ENCODE measurements around the gene PROM2. TPM values are rescaled to one million over a fixed set of nuclear protein-coding genes. Genes with fewer than 3 reads are reported as not detected.
"Not testable (repeated sequence)": the region's sequence is repeated elsewhere in the genome, so short reads cannot be mapped to it uniquely, and the experiment has no call there.

Gene PROM2
- total RNA-seq, 1 experiment from 2014 or later = 0.07 TPM

DNA sequence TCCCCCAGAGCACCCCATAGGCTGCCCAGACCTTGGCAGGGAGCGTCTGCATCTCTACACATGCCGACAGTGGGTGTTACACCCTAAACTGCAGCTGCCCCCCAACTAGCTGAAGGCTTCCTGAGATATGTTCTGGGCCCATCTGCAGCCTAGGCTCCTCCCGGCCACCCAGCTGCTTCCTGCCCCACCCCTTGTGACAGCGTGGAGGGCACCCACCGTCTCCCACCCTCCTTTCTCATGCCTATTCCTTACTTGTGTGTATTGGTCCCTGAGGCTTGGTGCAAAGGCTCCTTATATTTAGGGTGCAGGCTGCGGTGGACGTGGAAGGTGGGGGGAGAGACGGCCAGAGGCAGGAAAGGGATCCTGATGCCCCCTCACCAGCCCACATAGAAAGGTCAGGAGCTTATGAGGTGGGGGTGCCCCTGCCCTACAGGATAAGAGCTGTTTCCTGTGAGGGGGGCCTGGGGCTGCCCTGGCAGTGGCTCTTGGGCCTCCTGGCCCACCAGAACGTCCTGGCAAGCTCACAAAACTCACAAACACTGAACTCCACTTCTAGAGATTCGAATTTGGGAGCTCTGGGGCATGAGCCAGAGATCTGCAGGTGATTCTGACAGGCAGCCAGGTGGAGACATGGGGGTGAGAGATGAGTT is 7.3 kb upstream of the PROM2 start:
- H3K36me3 ChIP-seq (ENCODE audit: insufficient read depth, low read length) = no peaks in the 10 kb centered on the region
- no peaks in the 10 kb centered on the region for H3K9me2 ChIP-seq (replicated peaks; ENCODE audit: insufficient read depth, low read length)
- H3K4me3 ChIP-seq (ENCODE audit: low read length) = no peak overlapping the region
- no peak overlapping the region for H2AFZ ChIP-seq (ENCODE audit: low read length)
- no peaks in the 10 kb centered on the region for H3K27me3 ChIP-seq (ENCODE audit: low read length)
- no peaks in the 10 kb centered on the region for H3K79me2 ChIP-seq (ENCODE audit: low read length)
- H3K4me2 ChIP-seq (ENCODE audit: low read depth, low read length, poor library complexity, severe bottlenecking) = no peak overlapping the region
- DNase-seq = no peak
- H3K4me1 ChIP-seq (ENCODE audit: low read length) = peaks cover 6% of the 10 kb centered on the region; the same call in 1 of the 2 replicates
- no peaks in the 10 kb centered on the region for H4K20me1 ChIP-seq (ENCODE audit: insufficient read depth, low read depth, low read length)
- H3K27ac ChIP-seq (ENCODE audit: low read length) = no peak overlapping the region
- no peaks in the 10 kb centered on the region for H3K9me3 ChIP-seq (ENCODE audit: low read length)
- no peak overlapping the region for H3K9ac ChIP-seq (ENCODE audit: low read length)

DNA sequence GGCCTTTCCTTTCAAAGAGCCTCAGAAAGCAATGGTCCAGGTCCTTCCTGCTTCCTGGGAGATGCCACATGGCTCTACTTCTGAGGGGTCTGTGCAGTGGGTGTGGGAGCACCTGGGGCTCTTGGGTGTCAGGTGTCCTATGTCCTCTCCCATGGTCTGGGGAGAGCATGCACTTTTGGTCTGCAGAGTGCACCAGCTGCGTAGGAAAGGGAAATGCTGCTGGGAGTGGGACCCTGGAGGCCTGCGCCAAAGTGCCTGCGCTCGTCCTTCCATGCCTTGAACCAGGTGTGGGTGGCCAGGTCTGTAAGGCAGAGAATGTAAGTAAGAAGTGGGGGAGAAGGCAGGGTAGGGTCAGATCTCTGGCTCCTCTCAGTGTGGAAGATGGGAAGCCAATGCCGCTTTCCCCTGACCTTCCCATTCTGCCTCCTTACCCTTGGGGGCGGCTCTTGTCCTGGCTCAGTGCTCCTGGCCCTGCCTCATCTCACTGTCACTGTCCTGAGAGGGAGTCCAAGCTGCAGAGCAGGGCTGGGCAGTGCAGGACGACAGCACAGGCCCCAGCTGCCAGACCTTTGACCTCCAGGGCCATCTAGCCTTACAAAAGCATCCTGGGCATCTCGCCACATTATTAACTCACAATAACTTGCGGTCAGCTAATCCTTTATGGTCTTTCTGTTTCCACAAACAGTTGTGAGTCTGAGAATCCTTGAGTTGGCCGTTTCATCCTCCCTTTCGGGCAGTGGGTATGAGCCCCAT is 6.6 kb upstream of the PROM2 start:
- no peak overlapping the region for H3K4me3 ChIP-seq (ENCODE audit: low read length)
- H3K4me2 ChIP-seq (ENCODE audit: low read depth, low read length, poor library complexity, severe bottlenecking) = no peak overlapping the region
- no peak overlapping the region for H2AFZ ChIP-seq (ENCODE audit: low read length)
- H3K27me3 ChIP-seq (ENCODE audit: low read length) = no peaks in the 10 kb centered on the region
- H3K9me3 ChIP-seq (ENCODE audit: low read length) = no peaks in the 10 kb centered on the region
- no peaks in the 10 kb centered on the region for H3K36me3 ChIP-seq (ENCODE audit: insufficient read depth, low read length)
- no peaks in the 10 kb centered on the region for H4K20me1 ChIP-seq (ENCODE audit: insufficient read depth, low read depth, low read length)
- H3K9me2 ChIP-seq (replicated peaks; ENCODE audit: insufficient read depth, low read length) = no peaks in the 10 kb centered on the region
- peaks cover 6% of the 10 kb centered on the region; the same call in 1 of the 2 replicates for H3K4me1 ChIP-seq (ENCODE audit: low read length)
- no peak overlapping the region for H3K9ac ChIP-seq (ENCODE audit: low read length)
- H3K79me2 ChIP-seq (ENCODE audit: low read length) = no peaks in the 10 kb centered on the region
- DNase-seq = no peak
- no peak overlapping the region for H3K27ac ChIP-seq (ENCODE audit: low read length)

DNA sequence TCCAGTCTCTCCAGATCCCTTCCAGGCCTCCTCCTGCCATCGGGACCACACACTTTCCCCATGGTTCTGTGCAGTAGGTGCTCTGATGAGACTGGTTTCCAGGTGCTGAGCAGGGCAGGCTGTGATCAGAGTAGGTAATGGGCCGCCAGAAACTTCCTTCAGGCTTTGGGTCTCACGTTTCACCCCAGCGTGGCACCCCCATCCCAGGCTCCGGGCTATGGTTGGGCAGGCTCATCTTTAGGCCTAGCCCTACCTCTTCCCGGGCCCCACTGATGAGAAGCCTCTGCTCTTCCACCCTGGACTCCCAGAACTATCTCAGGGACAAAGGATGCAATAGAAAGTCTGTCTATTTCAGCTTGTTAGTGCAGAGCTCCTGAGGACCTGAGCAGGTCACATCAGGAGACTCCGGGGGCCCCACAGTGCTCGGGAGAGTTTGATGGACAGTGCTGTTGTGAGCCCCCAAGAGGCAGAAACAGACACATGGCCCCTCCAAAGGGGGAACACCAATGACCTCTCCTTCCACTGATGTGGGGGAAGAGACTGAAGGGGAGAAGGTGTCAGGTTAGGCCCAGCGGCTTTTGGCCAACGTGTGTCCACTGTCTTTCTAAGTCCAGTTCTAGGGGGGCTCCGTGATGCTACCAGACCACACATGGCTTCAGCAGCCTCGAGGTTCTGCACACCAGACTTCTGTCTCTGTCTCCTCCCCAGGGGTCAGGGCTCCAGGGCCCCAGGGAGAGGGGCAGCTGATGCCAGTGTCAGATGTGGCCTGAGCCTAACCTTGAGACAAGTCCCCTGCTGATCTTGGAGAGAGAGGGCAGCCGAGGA is 5.8 kb upstream of the PROM2 start:
- H3K9me3 ChIP-seq (ENCODE audit: low read length) = no peaks in the 10 kb centered on the region
- H3K27ac ChIP-seq (ENCODE audit: low read length) = no peak overlapping the region
- H3K36me3 ChIP-seq (ENCODE audit: insufficient read depth, low read length) = no peaks in the 10 kb centered on the region
- H3K4me2 ChIP-seq (ENCODE audit: low read depth, low read length, poor library complexity, severe bottlenecking) = no peak overlapping the region
- no peaks in the 10 kb centered on the region for H3K79me2 ChIP-seq (ENCODE audit: low read length)
- H3K27me3 ChIP-seq (ENCODE audit: low read length) = no peaks in the 10 kb centered on the region
- H3K4me1 ChIP-seq (ENCODE audit: low read length) = 0 out of 2 replicates have a peak, but pooled peaks cover 1% of the 10 kb centered on the region
- no peaks in the 10 kb centered on the region for H3K9me2 ChIP-seq (replicated peaks; ENCODE audit: insufficient read depth, low read length)
- no peak overlapping the region for H3K9ac ChIP-seq (ENCODE audit: low read length)
- H2AFZ ChIP-seq (ENCODE audit: low read length) = no peak overlapping the region
- no peaks in the 10 kb centered on the region for H4K20me1 ChIP-seq (ENCODE audit: insufficient read depth, low read depth, low read length)
- DNase-seq = no peak
- H3K4me3 ChIP-seq (ENCODE audit: low read length) = no peak overlapping the region

DNA sequence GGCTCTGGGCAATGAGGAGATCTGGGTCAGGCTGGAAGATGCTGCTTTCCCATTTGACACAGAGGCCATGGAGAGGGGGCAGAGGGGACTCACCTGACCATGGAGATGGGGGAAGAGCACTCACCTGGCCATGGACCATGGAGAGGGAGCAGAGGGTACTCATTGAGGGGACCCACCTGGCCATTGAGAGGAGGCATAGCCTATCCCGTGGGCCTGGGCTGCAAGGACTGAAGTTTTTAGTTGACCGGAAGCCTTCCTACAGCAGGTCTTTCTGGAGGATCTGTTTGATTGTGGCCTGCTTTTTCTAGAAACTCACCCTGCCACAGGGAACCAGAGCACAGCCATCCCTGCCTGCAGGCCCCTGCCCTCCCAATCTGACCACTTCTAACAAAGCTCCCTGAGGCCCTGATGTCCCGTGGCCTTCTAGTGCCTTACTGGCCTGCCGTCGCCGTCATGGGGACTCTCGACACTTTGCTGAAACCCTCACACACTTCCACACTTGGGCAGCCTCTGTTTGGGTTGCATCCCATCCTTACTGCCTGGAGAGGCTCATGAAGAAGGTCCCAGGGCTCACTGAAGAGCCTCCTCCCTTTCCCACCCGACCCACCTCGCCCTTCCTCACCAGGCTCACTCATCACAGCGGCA is 5.1 kb upstream of the PROM2 start:
- Histone ChIP-seq H3K4me1 (ENCODE audit: low read length) (no peaks in the 10 kb centered on the region), H3K9ac (ENCODE audit: low read length) (no peak overlapping the region), H2AFZ (ENCODE audit: low read length) (no peak overlapping the region), H3K27ac (ENCODE audit: low read length) (no peak overlapping the region), H3K27me3 (ENCODE audit: low read length) (no peaks in the 10 kb centered on the region), H3K79me2 (ENCODE audit: low read length) (no peaks in the 10 kb centered on the region), H3K4me3 (ENCODE audit: low read length) (no peak overlapping the region), H4K20me1 (ENCODE audit: insufficient read depth, low read depth, low read length) (no peaks in the 10 kb centered on the region), H3K9me2 (replicated peaks; ENCODE audit: insufficient read depth, low read length) (no peaks in the 10 kb centered on the region), H3K9me3 (ENCODE audit: low read length) (no peaks in the 10 kb centered on the region), H3K4me2 (ENCODE audit: low read depth, low read length, poor library complexity, severe bottlenecking) (no peak overlapping the region), H3K36me3 (ENCODE audit: insufficient read depth, low read length) (no peaks in the 10 kb centered on the region)
- DNase-seq = no peak

DNA sequence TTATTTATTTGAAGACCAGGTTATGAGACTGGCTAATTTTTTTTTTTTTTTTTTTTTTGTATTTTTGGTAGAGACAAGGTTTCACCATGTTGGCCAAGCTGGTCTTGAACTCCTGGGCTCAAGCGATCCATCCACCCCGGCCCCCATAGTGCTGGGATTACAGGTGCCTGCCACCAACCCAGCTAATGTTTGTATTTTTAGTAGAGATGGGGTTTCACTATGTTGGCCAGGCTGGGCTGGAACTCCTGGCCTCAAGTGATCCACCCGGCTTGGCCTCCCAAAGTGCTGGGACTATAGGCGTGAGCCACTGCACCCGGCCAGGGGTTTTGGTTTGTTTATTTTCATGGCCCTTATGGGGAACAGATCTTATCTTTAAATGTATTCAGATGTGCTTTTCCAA is 4.5 kb upstream of the PROM2 start:
- H3K9me2 ChIP-seq (replicated peaks; ENCODE audit: insufficient read depth, low read length); DNase-seq; H2AFZ ChIP-seq (ENCODE audit: low read length): not testable (repeated sequence)

DNA sequence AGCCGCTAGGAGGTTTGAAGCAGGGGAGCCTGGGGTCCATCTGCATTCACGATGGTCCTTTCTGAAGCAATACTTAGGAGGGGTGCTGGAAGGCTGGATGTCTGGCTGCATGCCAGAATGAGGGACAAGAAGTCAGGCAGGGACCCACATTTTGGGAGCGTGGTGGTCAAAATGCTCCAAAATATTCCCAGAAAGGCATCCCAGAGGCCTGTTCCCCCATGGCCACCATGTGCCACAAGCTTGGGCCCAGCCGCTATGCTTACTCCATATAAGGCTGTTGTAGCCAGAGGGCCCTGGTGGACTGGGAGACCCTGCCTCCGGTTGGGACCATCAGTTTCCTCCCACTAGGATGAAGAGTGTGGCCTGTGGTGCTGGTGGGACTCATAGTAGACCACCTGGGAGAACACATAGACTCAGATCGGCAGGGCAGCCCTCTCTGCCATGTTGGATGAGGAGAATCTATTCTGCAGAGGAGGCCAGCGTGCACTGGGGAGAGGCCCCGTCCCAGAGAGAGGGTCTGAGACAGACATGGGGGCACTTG is 3.6 kb upstream of the PROM2 start:
- Histone ChIP-seq H3K9ac (ENCODE audit: low read length) (no peak overlapping the region), H3K9me2 (replicated peaks; ENCODE audit: insufficient read depth, low read length) (no peaks in the 10 kb centered on the region), H4K20me1 (ENCODE audit: insufficient read depth, low read depth, low read length) (no peaks in the 10 kb centered on the region), H3K36me3 (ENCODE audit: insufficient read depth, low read length) (no peaks in the 10 kb centered on the region), H3K4me2 (ENCODE audit: low read depth, low read length, poor library complexity, severe bottlenecking) (no peak overlapping the region), H3K79me2 (ENCODE audit: low read length) (no peaks in the 10 kb centered on the region), H3K4me3 (ENCODE audit: low read length) (no peak overlapping the region), H3K4me1 (ENCODE audit: low read length) (no peaks in the 10 kb centered on the region), H3K27me3 (ENCODE audit: low read length) (no peaks in the 10 kb centered on the region), H3K27ac (ENCODE audit: low read length) (no peak overlapping the region), H2AFZ (ENCODE audit: low read length) (no peak overlapping the region), H3K9me3 (ENCODE audit: low read length) (no peaks in the 10 kb centered on the region)
- no peak for DNase-seq

More for the DNA sequence above, 4.5 kb upstream of the PROM2 start:
- H4K20me1 ChIP-seq (ENCODE audit: insufficient read depth, low read depth, low read length); H3K4me1 ChIP-seq (ENCODE audit: low read length); H3K4me3 ChIP-seq (ENCODE audit: low read length); H3K27me3 ChIP-seq (ENCODE audit: low read length); H3K4me2 ChIP-seq (ENCODE audit: low read depth, low read length, poor library complexity, severe bottlenecking); H3K36me3 ChIP-seq (ENCODE audit: insufficient read depth, low read length); H3K9ac ChIP-seq (ENCODE audit: low read length); H3K27ac ChIP-seq (ENCODE audit: low read length); H3K79me2 ChIP-seq (ENCODE audit: low read length); H3K9me3 ChIP-seq (ENCODE audit: low read length): not testable (repeated sequence)

DNA sequence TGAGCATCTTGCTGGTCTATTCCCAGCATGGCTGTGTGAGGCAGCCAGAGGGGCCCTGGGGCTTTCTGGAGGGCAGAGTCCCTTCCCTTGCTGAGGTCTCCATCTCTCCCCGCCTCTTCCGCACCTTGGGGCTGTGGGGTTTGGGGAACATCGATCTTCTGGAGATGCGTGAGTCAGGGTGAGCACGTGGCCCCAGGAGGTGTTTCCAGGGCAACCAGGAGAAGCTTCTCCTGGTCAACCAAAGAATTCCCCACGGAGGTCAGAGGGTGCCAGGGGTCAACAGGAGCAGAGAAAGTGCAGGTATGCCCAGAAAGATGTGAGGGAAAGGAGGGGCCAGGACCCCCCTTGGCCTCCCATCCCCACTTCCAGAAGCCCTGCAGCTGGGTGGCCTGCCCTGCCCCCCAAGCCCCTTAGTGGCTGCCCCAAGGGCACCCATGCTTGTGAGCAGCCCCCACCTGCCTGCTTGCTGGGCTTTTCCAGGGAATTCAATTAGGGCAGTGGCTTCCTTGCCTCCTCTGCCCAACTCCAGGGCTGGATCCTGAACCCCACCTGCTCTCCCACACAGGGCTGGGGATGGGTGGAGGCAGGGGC is 2.8 kb upstream of the PROM2 start:
- no peak for DNase-seq
- no peak overlapping the region for H3K27ac ChIP-seq (ENCODE audit: low read length)
- no peaks in the 10 kb centered on the region for H4K20me1 ChIP-seq (ENCODE audit: insufficient read depth, low read depth, low read length)
- H2AFZ ChIP-seq (ENCODE audit: low read length) = no peak overlapping the region
- no peaks in the 10 kb centered on the region for H3K36me3 ChIP-seq (ENCODE audit: insufficient read depth, low read length)
- no peak overlapping the region for H3K4me3 ChIP-seq (ENCODE audit: low read length)
- H3K4me1 ChIP-seq (ENCODE audit: low read length) = no peaks in the 10 kb centered on the region
- H3K27me3 ChIP-seq (ENCODE audit: low read length) = no peaks in the 10 kb centered on the region
- no peaks in the 10 kb centered on the region for H3K9me3 ChIP-seq (ENCODE audit: low read length)
- H3K79me2 ChIP-seq (ENCODE audit: low read length) = no peaks in the 10 kb centered on the region
- no peak overlapping the region for H3K4me2 ChIP-seq (ENCODE audit: low read depth, low read length, poor library complexity, severe bottlenecking)
- no peak overlapping the region for H3K9ac ChIP-seq (ENCODE audit: low read length)
- no peaks in the 10 kb centered on the region for H3K9me2 ChIP-seq (replicated peaks; ENCODE audit: insufficient read depth, low read length)
